PC-3 (cell line): ENCODE results near the gene ZMYND11. TPM values are rescaled to one million over a fixed set of nuclear protein-coding genes. Genes with fewer than 3 reads are reported as not detected.
A peak's percentile ranks its signal among the peaks of the same experiment; 100 is the strongest.

Source experiments
- ATAC-seq: fragments of 200-7000 bp; cut with Tn5 transposase; 2 replicates; pipeline ENCODE4 v1.9.1; 2020; ENCODE audit warnings: mild to moderate bottlenecking, moderate library complexity
- BruUV-seq: library from RNA; stranded (reverse); fragments of 400-500 nt; replicated peaks from 2 replicates; lab custom pipeline; 2021; lab: Mats Ljungman, UMichigan
- CTCF ChIA-PET: fragments of 300-600 bp; sonication (Branson Sonifier 250); formaldehyde crosslinking; loops from one replicate; lab custom pipeline; 2022; ENCODE audit warnings: antibody characterized with exemption; lab: Charles Lee
- POLR2A ChIA-PET: fragments of 300-600 bp; sonication (Branson Sonifier 250); formaldehyde crosslinking; loops from one replicate; lab custom pipeline; 2022; ENCODE audit warnings: antibody characterized with exemption; ENCODE audit not compliant: unreplicated experiment; lab: Charles Lee
- DNase-seq: peaks from one replicate; pipeline ENCODE4 v3.0.0-alpha.2; 2015
- H2AFZ ChIP-seq: fragments of 300-600 bp; sonication (generic); 2 replicates; pipeline ENCODE4 v1.6.0; 2016; ENCODE audit warnings: antibody characterized with exemption, low read length
- H3F3A ChIP-seq: fragments of 300-600 bp; sonication (generic); one replicate; pipeline ENCODE4 v1.6.0; 2017; ENCODE audit warnings: antibody characterized with exemption, low read length, control low read depth, mild to moderate bottlenecking; ENCODE audit not compliant: unreplicated experiment
- H3K27ac ChIP-seq: fragments of 300-600 bp; sonication (generic); 2 replicates; pipeline ENCODE4 v1.5.1; 2016; ENCODE audit warnings: mild to moderate bottlenecking, low read length
- H3K27me3 ChIP-seq: fragments of 300-600 bp; sonication (generic); 2 replicates; pipeline ENCODE4 v1.6.1; 2016; ENCODE audit warnings: low read length, mixed read lengths
- H3K36me3 ChIP-seq: fragments of 300-600 bp; sonication (generic); 2 replicates; pipeline ENCODE4 v1.6.1; 2016; ENCODE audit warnings: low read depth, mixed run types, low read length, mixed read lengths
- H3K4me1 ChIP-seq: fragments of 300-600 bp; sonication (generic); 2 replicates; pipeline ENCODE4 v1.5.1; 2016; ENCODE audit warnings: low read length; ENCODE audit not compliant: insufficient read depth
- H3K4me2 ChIP-seq: fragments of 300-600 bp; sonication (generic); 2 replicates; pipeline ENCODE4 v1.6.0; 2016; ENCODE audit warnings: low read length
- H3K4me3 ChIP-seq: fragments of 300-600 bp; sonication (generic); 2 replicates; pipeline ENCODE4 v1.5.1; 2016; ENCODE audit warnings: mild to moderate bottlenecking, low read length, mixed read lengths
- H3K79me2 ChIP-seq: fragments of 300-600 bp; sonication (generic); 2 replicates; pipeline ENCODE4 v1.6.1; 2017; ENCODE audit warnings: low read length, mixed read lengths
- H3K9ac ChIP-seq: fragments of 300-600 bp; sonication (generic); 2 replicates; pipeline ENCODE4 v1.6.0; 2016; ENCODE audit warnings: mild to moderate bottlenecking, low read length
- H3K9me2 ChIP-seq: fragments of 300-600 bp; sonication (generic); replicated peaks from 2 replicates; pipeline ENCODE4 v1.6.1; 2016; ENCODE audit warnings: mixed run types, low read length, mixed read lengths
- H3K9me3 ChIP-seq: fragments of 300-600 bp; sonication (generic); 2 replicates; pipeline ENCODE4 v1.6.1; 2016; ENCODE audit warnings: low read length, mixed read lengths
- H4K20me1 ChIP-seq: fragments of 300-600 bp; sonication (generic); 2 replicates; pipeline ENCODE4 v1.6.1; 2016; ENCODE audit warnings: low read length, mixed read lengths
- EZH2 ChIP-seq: fragments of 300-600 bp; sonication (generic); IDR thresholded peaks from one replicate; pipeline ENCODE4 v1.6.1; 2017; ENCODE audit warnings: antibody characterized with exemption, mild to moderate bottlenecking, low read length; ENCODE audit not compliant: unreplicated experiment
- EZH2phosphoT487 ChIP-seq: fragments of 300-600 bp; sonication (generic); IDR thresholded peaks from 2 replicates; pipeline ENCODE4 v1.6.1; 2018; ENCODE audit warnings: mild to moderate bottlenecking, antibody characterized with exemption, low read length, borderline replicate concordance
- intact Hi-C: fragments of 100-400 bp; cut with micrococcal nuclease; formaldehyde crosslinking; loops from 2 replicates; pipeline ENCODE4 v1.9.0; 2023
- total RNA-seq: library from RNA; depleted of rRNA; stranded (reverse); fragments of >200 nt; gene quantifications from 2 replicates; pipeline ENCODE4 v1.2.3, GENCODE V29; 2014
- TF ChIP-seq, protein P1 (sequence below): fragments of 300-600 bp; sonication (generic); conservative IDR thresholded peaks from 2 replicates; pipeline ENCODE4 v1.5.1; 2017; ENCODE audit warnings: antibody characterized with exemption, low read depth, mild to moderate bottlenecking, low read length

Gene ZMYND11
- total RNA-seq, 1 experiment from 2014 or later = 17.1 TPM

DNA sequence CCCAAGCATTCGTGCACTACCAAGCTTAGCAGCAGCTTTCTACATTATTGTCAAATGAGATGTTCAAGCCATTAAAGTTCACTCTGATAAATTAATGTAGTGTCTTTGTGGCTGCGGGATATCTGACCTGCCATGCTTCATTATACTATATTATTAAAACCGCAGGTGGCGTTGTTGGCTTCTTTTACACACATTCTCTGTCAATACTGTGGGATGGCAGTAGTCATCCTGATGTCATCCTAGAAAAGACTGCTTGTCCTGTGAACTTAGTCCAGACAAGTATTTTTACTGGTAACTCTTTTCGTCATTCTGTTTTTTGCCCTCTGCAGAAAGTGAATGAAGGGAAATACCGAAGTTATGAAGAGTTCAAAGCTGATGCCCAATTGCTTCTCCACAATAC lies 103.9 kb downstream of the ZMYND11 start:
- Histone ChIP-seq H2AFZ (no peak overlapping the region), H3K4me3 (no peak overlapping the region), H3K4me1 (peaks cover 8% of the 10 kb centered on the region), H3K9me2 (no peaks in the 10 kb centered on the region), H3K79me2 (no peaks in the 10 kb centered on the region), H3K27ac (peak overlapping the region; percentile 43), H3K9me3 (no peaks in the 10 kb centered on the region), H3K36me3 (no peaks in the 10 kb centered on the region), H4K20me1 (no peaks in the 10 kb centered on the region), H3K9ac (no peak overlapping the region), H3F3A (no peaks in the 10 kb centered on the region), H3K27me3 (no peaks in the 10 kb centered on the region), H3K4me2 (no peak overlapping the region)
- ATAC-seq (peak; percentile 96), DNase-seq (peak; percentile 76)
- BruUV-seq = no TSS peak
- TF ChIP-seq, protein P1, sequence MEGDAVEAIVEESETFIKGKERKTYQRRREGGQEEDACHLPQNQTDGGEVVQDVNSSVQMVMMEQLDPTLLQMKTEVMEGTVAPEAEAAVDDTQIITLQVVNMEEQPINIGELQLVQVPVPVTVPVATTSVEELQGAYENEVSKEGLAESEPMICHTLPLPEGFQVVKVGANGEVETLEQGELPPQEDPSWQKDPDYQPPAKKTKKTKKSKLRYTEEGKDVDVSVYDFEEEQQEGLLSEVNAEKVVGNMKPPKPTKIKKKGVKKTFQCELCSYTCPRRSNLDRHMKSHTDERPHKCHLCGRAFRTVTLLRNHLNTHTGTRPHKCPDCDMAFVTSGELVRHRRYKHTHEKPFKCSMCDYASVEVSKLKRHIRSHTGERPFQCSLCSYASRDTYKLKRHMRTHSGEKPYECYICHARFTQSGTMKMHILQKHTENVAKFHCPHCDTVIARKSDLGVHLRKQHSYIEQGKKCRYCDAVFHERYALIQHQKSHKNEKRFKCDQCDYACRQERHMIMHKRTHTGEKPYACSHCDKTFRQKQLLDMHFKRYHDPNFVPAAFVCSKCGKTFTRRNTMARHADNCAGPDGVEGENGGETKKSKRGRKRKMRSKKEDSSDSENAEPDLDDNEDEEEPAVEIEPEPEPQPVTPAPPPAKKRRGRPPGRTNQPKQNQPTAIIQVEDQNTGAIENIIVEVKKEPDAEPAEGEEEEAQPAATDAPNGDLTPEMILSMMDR = peak; percentile 58
- TF ChIP-seq EZH2 (no peak), EZH2phosphoT487 (no peak)
- ChIA-PET POLR2A (no interaction called here), CTCF (no interaction called here)
- intact Hi-C loops = loop anchor here (2.0 to 10.0 kb wide), 4 partner anchors 62 to 556 kb away; no protein-coding TSS in a partner anchor

GRCh38 chr10:241451-241850 lies 106.2 kb downstream of the ZMYND11 start:
- POLR2A ChIA-PET = no interaction called here
- H3K9ac ChIP-seq = no peak overlapping the region
- CTCF ChIA-PET = no interaction called here
- H3K4me2 ChIP-seq = no peak overlapping the region
- no peak overlapping the region for H3K27ac ChIP-seq
- BruUV-seq = no TSS peak
- no peaks in the 10 kb centered on the region for H3K9me3 ChIP-seq
- H3K36me3 ChIP-seq = no peaks in the 10 kb centered on the region
- H2AFZ ChIP-seq = no peak overlapping the region
- H3F3A ChIP-seq = no peaks in the 10 kb centered on the region
- intact Hi-C loops = no loop called here
- no peak overlapping the region for H3K4me3 ChIP-seq
- H3K9me2 ChIP-seq = no peaks in the 10 kb centered on the region
- ATAC-seq (no peak), DNase-seq (no peak)
- no peaks in the 10 kb centered on the region for H4K20me1 ChIP-seq
- H3K27me3 ChIP-seq = no peaks in the 10 kb centered on the region
- H3K4me1 ChIP-seq = peaks cover 8% of the 10 kb centered on the region
- TF ChIP-seq EZH2 (no peak), EZH2phosphoT487 (no peak)
- TF ChIP-seq, protein P1 = no peak
- no peaks in the 10 kb centered on the region for H3K79me2 ChIP-seq

- Histone ChIP-seq H4K20me1 (no peaks in the 10 kb centered on the region), H3K4me3 (no peak overlapping the region), H3K27me3 (no peaks in the 10 kb centered on the region), H3K9me2 (no peaks in the 10 kb centered on the region), H3K27ac (no peak overlapping the region), H3K36me3 (no peaks in the 10 kb centered on the region), H3F3A (no peaks in the 10 kb centered on the region), H3K4me2 (no peak overlapping the region), H2AFZ (no peak overlapping the region), H3K9ac (no peak overlapping the region), H3K79me2 (no peaks in the 10 kb centered on the region), H3K9me3 (no peaks in the 10 kb centered on the region), H3K4me1 (peaks cover 8% of the 10 kb centered on the region)
- ChIA-PET POLR2A (no interaction called here), CTCF (no interaction called here)
- intact Hi-C loops = no loop called here
- ATAC-seq = no peak
- TF ChIP-seq EZH2phosphoT487 (no peak), EZH2 (no peak)
- TF ChIP-seq, protein P1 = no peak
- no peak for DNase-seq
- BruUV-seq = no TSS peak
These were observed 106.8 kb downstream of the ZMYND11 start for GRCh38 chr10:241966-242643.
